PC-9 (cell line): ENCODE measurements around the gene SPATS1. TPM values are rescaled to one million over a fixed set of nuclear protein-coding genes. Genes with fewer than 3 reads are reported as not detected.

ENCODE experiments used
- BruUV-seq: library from RNA; stranded (reverse); fragments of 400-500 nt; replicated peaks from 2 replicates; lab custom pipeline; 2021; lab: Mats Ljungman, UMichigan
- CTCF ChIA-PET: fragments of 300-600 bp; sonication (Branson Sonifier 250); formaldehyde crosslinking; loops from one replicate; lab custom pipeline; 2022; ENCODE audit warnings: antibody characterized with exemption; lab: Charles Lee
- POLR2A ChIA-PET: fragments of 300-600 bp; sonication (Branson Sonifier 250); formaldehyde crosslinking; loops from one replicate; lab custom pipeline; 2022; ENCODE audit warnings: antibody characterized with exemption; ENCODE audit not compliant: unreplicated experiment; lab: Charles Lee
- DNase-seq, 2 experiments: peaks; one replicate each; pipeline versions ENCODE4 v3.0.0 to v3.0.0-alpha.2; 2015 to 2022; ENCODE audit warnings: mixed read lengths in 1 of 2
- H2AFZ ChIP-seq: fragments of 200-600 bp; sonication (generic); 2 replicates; pipeline ENCODE4 v1.8.1; 2017; ENCODE audit warnings: antibody characterized with exemption
- H3F3A ChIP-seq: fragments of 200-600 bp; sonication (generic); 2 replicates; pipeline ENCODE4 v1.8.1; 2017; ENCODE audit warnings: antibody characterized with exemption, mild to moderate bottlenecking, low read depth; ENCODE audit not compliant: insufficient read depth
- H3K27ac ChIP-seq: fragments of 200-600 bp; sonication (generic); 2 replicates; pipeline ENCODE4 v1.6.1; 2016; ENCODE audit warnings: mixed run types
- H3K27me3 ChIP-seq: fragments of 200-600 bp; sonication (generic); 2 replicates; pipeline ENCODE4 v1.6.1; 2016; ENCODE audit warnings: low read depth, mixed run types; ENCODE audit not compliant: insufficient read depth
- H3K36me3 ChIP-seq: fragments of 200-600 bp; sonication (generic); 2 replicates; pipeline ENCODE4 v1.6.1; 2016; ENCODE audit warnings: low read depth, mixed run types
- H3K4me1 ChIP-seq: fragments of 200-600 bp; sonication (generic); replicated peaks from 2 replicates; pipeline ENCODE4 v1.6.1; 2016; ENCODE audit warnings: mixed run types; ENCODE audit not compliant: insufficient read depth
- H3K4me2 ChIP-seq: fragments of 200-600 bp; sonication (generic); 2 replicates; pipeline ENCODE4 v1.6.1; 2017; ENCODE audit warnings: mixed run types
- H3K4me3 ChIP-seq: fragments of 200-600 bp; sonication (generic); 2 replicates; pipeline ENCODE4 v1.6.1; 2016; ENCODE audit warnings: mixed run types
- H3K79me2 ChIP-seq: fragments of 200-600 bp; sonication (generic); 2 replicates; pipeline ENCODE4 v1.6.1; 2017; ENCODE audit warnings: low read depth, mixed run types
- H3K9me2 ChIP-seq: fragments of 200-600 bp; sonication (generic); 2 replicates; pipeline ENCODE4 v1.8.1; 2017; ENCODE audit warnings: mild to moderate bottlenecking; ENCODE audit not compliant: insufficient read depth
- H3K9me3 ChIP-seq: fragments of 200-600 bp; sonication (generic); 2 replicates; pipeline ENCODE4 v1.8.1; 2016; ENCODE audit warnings: low read depth; ENCODE audit not compliant: insufficient read depth
- H4K20me1 ChIP-seq: fragments of 200-600 bp; sonication (generic); 2 replicates; pipeline ENCODE4 v1.8.1; 2017; ENCODE audit not compliant: insufficient read depth
- EZH2 ChIP-seq: fragments of 200-600 bp; sonication (generic); IDR thresholded peaks from 2 replicates; pipeline ENCODE4 v1.8.0; 2017; ENCODE audit warnings: antibody characterized with exemption, low read depth
- intact Hi-C: fragments of 100-400 bp; cut with micrococcal nuclease; formaldehyde crosslinking; loops from one replicate; pipeline ENCODE4 v1.10.0; 2022; ENCODE audit not compliant: unreplicated experiment
- total RNA-seq: library from RNA; stranded (reverse); gene quantifications from 2 replicates; pipeline ENCODE4 v1.2.3, GENCODE V29; 2021
- TF ChIP-seq, protein P1 (sequence below): fragments of 200-600 bp; sonication (generic); conservative IDR thresholded peaks from 2 replicates; pipeline ENCODE4 v1.6.1; 2017; ENCODE audit warnings: mixed run types, antibody characterized with exemption, mild to moderate bottlenecking, moderate library complexity

Gene SPATS1
- total RNA-seq, 1 experiment from 2014 or later: not detected

DNA sequence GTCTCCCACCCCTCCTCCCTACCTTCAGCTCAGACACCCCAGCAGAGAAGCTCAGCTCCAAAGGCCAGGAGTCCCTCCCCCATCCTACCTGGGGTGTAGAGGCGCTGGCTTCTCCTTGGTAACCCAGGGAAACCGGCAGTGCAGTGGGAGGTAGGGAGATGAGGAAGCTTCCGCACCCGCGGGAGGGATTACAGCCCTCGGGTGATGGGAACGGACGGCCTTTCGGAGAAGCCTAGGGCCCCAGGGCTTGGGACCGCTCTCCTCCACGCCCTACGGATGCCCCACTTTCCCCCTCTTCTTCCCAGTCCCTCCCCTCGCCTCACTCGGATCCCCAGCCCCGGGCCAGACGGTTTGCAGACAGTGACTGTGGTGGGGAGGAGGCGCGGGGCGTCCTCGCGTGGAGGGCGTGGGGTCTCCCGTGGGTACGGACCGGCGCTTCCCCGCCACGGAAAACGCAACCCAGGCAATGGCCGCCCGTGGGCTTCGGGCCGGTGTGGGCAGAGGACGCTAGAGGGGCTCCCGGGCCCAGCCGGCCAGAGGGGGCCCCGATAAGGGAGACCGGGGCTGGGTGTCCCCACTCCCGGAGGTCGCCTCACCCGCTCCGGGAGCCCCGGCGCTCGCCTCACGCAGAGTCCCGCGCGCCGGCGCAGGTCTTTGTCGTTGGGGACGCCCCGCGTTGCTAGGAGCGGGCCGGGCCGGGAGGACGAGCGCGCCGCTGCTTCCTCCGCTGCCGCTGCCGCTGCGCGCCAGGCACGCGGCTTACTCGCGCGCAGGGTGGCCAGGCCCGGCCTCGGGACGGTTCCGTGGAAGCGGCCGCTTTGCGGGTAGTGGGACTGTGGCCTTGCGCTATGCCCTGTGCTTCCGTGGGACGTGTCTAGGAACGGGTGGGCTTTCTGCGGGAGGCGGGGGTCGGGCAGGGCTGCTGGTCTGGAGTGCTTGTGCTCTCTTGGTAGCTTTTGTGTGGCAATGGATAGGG is 45.1 kb upstream of the SPATS1 start:
- H3K4me2 ChIP-seq: no peak overlapping the region
- H3K9me3 ChIP-seq: no peaks in the 10 kb centered on the region
- H3K4me3 ChIP-seq: no peak overlapping the region
- H3K27ac ChIP-seq: no peak overlapping the region
- intact Hi-C loops: no loop called here
- H3K79me2 ChIP-seq: no peaks in the 10 kb centered on the region
- CTCF ChIA-PET: no interaction called here
- H3F3A ChIP-seq: 0 out of 2 replicates have a peak, but pooled peaks cover 5% of the 10 kb centered on the region
- no peaks in the 10 kb centered on the region for H3K36me3 ChIP-seq
- no peaks in the 10 kb centered on the region for H3K4me1 ChIP-seq
- no peak overlapping the region for H2AFZ ChIP-seq
- peaks cover 34% of the 10 kb centered on the region for H3K27me3 ChIP-seq
- peak in 1 of 2 experiments; percentile 22 for DNase-seq
- POLR2A ChIA-PET: no interaction called here
- TF ChIP-seq EZH2: no peak
- TF ChIP-seq, protein P1, sequence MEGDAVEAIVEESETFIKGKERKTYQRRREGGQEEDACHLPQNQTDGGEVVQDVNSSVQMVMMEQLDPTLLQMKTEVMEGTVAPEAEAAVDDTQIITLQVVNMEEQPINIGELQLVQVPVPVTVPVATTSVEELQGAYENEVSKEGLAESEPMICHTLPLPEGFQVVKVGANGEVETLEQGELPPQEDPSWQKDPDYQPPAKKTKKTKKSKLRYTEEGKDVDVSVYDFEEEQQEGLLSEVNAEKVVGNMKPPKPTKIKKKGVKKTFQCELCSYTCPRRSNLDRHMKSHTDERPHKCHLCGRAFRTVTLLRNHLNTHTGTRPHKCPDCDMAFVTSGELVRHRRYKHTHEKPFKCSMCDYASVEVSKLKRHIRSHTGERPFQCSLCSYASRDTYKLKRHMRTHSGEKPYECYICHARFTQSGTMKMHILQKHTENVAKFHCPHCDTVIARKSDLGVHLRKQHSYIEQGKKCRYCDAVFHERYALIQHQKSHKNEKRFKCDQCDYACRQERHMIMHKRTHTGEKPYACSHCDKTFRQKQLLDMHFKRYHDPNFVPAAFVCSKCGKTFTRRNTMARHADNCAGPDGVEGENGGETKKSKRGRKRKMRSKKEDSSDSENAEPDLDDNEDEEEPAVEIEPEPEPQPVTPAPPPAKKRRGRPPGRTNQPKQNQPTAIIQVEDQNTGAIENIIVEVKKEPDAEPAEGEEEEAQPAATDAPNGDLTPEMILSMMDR: no peak
- no TSS peak for BruUV-seq
- H3K9me2 ChIP-seq: no peaks in the 10 kb centered on the region
- H4K20me1 ChIP-seq: no peaks in the 10 kb centered on the region

DNA sequence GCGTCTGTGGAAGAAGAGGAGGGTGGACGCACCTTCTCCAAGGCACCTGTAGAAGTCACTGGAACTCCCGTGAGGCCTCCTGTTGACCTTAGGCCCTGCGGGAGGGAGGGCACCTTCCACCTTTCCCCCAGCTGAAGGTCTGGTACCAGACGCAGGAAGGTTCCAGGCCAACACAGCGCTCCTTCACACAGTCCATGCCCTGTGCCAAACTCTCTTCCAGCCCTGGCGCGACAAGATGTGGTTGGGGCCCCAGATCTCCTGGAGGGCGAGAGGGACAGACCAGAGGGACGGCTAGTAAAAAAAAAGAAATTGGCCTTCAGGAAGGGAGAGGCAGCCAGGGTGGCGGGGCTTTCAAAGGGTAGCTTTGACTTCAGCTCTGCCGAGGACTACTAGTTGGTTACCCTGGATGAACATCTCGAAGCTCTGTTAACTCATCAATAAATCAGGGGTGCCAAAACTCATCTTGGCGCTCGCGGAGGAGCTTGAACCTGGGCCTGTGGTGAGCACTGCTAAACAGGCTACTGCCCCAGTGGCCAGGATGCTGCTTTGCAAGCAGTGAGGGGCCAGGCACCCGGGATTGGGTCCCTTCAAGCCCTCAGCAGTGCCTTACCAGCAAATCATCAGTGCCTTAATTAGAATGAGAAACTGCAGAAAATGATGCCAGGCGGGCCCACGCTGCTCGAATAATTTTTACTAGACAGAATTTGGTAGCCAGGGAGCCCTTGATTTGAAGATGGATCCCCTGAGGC is 44.2 kb upstream of the SPATS1 start:
- no peaks in the 10 kb centered on the region for H3K9me3 ChIP-seq
- no peaks in the 10 kb centered on the region for H3K9me2 ChIP-seq
- no peak for DNase-seq
- TF ChIP-seq EZH2: no peak
- TF ChIP-seq, protein P1: no peak
- CTCF ChIA-PET: no interaction called here
- 0 out of 2 replicates have a peak, but pooled peaks cover 5% of the 10 kb centered on the region for H3F3A ChIP-seq
- POLR2A ChIA-PET: interaction anchor here (0.6 kb wide), 1 partner anchor 160 kb away, joined by 3 read pairs; no protein-coding TSS in a partner anchor
- no peaks in the 10 kb centered on the region for H3K4me1 ChIP-seq
- H3K4me2 ChIP-seq: no peak overlapping the region
- peaks cover 25% of the 10 kb centered on the region; the same call in 1 of the 2 replicates for H3K27me3 ChIP-seq
- intact Hi-C loops: no loop called here
- H2AFZ ChIP-seq: no peak overlapping the region
- no peak overlapping the region for H3K27ac ChIP-seq
- H3K79me2 ChIP-seq: no peaks in the 10 kb centered on the region
- no peak overlapping the region for H3K4me3 ChIP-seq
- no peaks in the 10 kb centered on the region for H3K36me3 ChIP-seq
- no peaks in the 10 kb centered on the region for H4K20me1 ChIP-seq
- no TSS peak for BruUV-seq

DNA sequence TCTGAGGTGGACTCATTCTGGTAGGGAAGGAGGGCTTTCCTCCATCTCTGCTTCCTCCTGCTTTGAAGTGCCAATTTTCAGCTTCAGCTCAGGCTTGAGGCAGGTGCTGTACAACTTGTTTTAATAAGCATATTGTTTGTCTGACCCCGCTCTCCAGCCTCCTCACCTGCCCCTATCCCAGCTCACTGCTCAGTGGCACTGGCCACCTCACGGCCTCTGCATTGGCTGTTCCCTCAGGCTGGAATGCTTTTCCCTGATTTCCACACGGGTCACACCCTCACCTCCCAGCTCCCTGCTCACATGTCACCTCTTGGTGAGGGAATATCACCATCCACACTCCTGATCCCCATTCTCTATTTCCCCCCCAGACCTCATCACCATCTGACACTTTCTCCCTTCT is 43.6 kb upstream of the SPATS1 start:
- CTCF ChIA-PET: no interaction called here

More for the DNA sequence above, 43.6 kb upstream of the SPATS1 start:
- TF ChIP-seq EZH2: no peak
- TF ChIP-seq, protein P1: no peak
- no peak overlapping the region for H3K27ac ChIP-seq
- no peak overlapping the region for H2AFZ ChIP-seq
- H3K79me2 ChIP-seq: no peaks in the 10 kb centered on the region
- H3K4me1 ChIP-seq: no peaks in the 10 kb centered on the region
- no peaks in the 10 kb centered on the region for H4K20me1 ChIP-seq
- no TSS peak for BruUV-seq
- H3K9me3 ChIP-seq: no peaks in the 10 kb centered on the region
- H3K9me2 ChIP-seq: no peaks in the 10 kb centered on the region
- no peak overlapping the region for H3K4me3 ChIP-seq
- intact Hi-C loops: no loop called here
- no peaks in the 10 kb centered on the region for H3K36me3 ChIP-seq
- POLR2A ChIA-PET: interaction anchor here (0.6 to 0.7 kb wide), 2 partner anchors 10 to 161 kb away, joined by 3 read pairs; no protein-coding TSS in a partner anchor
- H3K4me2 ChIP-seq: no peak overlapping the region
- DNase-seq: no peak
- H3F3A ChIP-seq: 0 out of 2 replicates have a peak, but pooled peaks cover 5% of the 10 kb centered on the region
- peaks cover 20% of the 10 kb centered on the region; the same call in 1 of the 2 replicates for H3K27me3 ChIP-seq
